OCI-LY7 (cell line): ENCODE data around the gene WDR82.

Experiments used
- CTCF ChIP-seq: fragments of 200-600 bp; sonication (generic); conservative IDR thresholded peaks from 2 replicates; pipeline ENCODE4 v1.5.1; 2014; ENCODE audit warnings: mild to moderate bottlenecking, antibody characterized with exemption, low read length, moderate library complexity, mixed read lengths
- EZH2phosphoT487 ChIP-seq: fragments of 200-600 bp; sonication (generic); IDR thresholded peaks from 2 replicates; pipeline ENCODE4 v1.6.1; 2018; ENCODE audit warnings: low read depth, borderline replicate concordance, mild to moderate bottlenecking, mixed run types, antibody characterized with exemption, low read length, moderate library complexity, mixed read lengths

GRCh38 chr3:52293491-52294319 lies 15.3 kb upstream of the WDR82 start:
- TF ChIP-seq CTCF (no peak), EZH2phosphoT487 (no peak)
